NAMALWA (cell line): ENCODE measurements around the gene NMNAT2.
"Not testable (repeated sequence)": the region's sequence is repeated elsewhere in the genome, so short reads cannot be mapped to it uniquely, and the experiment has no call there.

Source experiments
- DNase-seq: peaks from one replicate; pipeline ENCODE4 v3.0.0-alpha.2; 2015; ENCODE audit warnings: low spot score

The NMNAT2 gene

DNA sequence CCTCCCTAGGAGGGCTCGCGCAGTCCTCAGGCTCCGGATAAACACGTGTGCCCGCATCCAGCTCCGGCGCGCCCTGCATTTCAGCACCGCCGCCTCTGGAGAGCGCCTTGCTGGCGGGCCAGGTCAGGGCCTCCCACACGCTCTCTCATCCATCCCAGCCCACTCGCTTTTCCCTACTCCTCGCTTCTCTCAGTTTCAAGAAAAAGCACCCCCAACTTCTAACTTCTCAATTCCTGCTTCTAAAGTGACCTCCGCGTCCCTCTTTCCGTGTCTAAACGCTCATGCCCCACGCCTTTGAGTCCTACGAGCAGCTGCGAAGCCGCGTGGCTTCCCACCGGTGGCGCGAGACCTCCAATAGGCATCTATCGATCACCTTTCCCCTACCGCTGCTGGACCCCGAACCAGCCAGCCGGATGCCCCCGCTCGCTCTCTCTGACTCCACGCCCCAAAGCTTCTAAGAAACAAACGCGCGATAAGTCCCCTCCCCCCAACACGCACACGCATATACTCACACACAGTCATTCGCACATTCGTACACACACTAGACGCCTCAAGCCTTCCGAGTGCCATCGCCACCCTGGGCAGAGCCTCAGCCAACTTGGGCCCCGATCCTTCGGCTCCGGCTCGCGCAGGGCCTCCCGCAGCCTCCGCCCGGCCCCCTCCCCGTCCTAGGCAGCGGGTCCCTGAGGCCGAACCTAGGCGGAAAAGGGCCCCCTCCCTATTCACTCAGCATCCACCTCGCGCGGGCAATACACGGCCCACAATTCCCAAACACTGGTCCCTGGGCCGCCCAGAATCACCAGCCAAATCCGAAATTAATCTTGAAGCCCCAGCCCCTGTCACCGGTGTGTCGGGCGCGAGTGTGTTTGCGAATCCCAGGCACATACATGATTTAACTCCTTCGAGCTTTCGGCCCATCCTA, 1.1 kb downstream of the NMNAT2 start:
- DNase-seq: no peak

DNA sequence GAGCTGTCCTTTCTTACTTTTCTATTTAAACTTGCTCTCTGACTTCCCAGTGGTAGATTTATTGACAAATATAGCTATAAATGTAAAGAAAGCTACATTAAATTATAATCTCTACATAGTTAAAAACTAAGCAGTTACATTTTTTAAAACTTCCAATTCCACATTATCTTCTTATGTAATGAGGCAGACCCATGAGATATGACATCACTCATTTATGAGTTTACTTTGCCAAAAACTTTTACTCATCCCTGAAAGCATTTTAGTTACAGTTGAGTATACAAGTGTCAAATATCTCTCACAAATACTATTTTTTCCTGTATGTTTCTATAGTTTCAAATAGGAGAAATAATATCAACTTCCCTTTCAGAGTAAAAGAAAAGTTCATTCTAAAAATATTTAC, 3.8 kb downstream of the NMNAT2 start:
- no peak for DNase-seq

DNA sequence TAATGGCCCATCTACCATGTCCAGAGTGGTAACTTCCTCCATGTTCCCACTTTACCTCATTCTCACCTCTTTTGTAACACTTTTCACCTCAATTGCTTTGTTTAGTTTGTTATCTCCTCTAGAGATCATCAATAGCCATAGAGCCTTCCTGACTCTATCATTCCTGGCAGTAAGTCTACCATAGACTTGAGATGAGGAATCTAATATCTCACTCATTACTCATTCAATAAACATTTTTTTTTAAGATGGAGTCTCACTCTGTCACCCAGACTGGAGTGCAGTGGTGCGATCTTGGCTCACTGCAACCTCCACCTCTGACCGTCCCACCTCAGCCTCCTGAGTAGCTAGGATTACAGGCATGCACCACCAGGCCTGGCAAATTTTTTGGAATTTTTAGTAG, 7.1 kb downstream of the NMNAT2 start:
- DNase-seq: no peak

DNA sequence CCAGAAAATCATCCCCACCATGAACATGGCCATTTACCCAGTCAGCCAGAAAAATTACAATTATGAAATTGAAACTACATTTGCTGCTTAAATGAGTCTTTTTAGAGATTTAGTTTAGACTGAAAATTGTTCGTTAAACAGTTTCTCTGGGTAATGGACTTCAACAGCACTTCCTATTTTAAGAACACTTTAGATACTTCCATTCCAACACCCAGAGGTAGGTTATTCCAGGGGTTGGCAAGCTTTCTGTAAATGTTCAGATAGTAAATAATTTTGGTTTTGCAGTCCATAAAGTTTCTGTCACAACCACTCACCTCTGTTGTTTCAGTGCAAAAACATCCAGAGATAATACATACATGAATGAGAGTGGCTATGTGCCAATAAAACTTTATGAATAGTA, 10.2 kb downstream of the NMNAT2 start:
- no peak for DNase-seq

DNA sequence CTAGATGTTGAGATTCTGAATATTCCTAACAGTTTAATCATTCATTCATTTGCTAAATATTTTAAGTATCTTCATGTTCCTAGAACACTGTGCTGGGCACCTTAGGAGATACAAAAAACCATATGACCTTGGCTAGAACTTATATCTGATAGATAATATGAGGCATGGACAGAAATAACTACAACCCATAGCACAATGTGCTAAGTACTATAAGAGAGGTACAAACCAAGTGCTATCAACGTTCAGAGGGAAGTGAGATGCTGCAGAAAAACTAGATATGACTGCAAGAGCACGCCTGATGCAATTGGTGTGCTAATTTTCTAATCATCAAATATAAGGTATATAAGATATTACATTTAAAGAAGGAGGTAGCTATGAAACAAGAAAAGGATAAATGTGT, 10.7 kb downstream of the NMNAT2 start:
- DNase-seq: no peak

DNA sequence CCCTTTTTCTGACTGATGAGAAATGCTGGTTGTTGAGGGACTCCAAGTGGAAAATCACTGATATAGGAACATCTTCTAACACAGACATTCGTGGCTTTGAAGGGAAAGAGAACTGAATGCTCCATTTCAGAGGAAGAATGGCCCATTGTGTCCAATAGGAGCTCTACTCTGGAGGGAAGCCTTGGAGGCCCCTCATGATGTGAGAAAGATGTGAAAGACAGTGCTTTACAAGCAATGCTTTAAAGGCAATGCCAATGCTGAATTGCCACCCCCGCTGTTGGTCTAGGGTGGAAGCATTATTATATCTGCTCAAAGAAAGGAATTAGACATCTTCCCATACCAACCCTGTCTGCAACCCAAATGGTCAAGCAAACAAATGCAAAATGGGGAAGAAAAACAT, 13.7 kb downstream of the NMNAT2 start:
- DNase-seq: no peak

DNA sequence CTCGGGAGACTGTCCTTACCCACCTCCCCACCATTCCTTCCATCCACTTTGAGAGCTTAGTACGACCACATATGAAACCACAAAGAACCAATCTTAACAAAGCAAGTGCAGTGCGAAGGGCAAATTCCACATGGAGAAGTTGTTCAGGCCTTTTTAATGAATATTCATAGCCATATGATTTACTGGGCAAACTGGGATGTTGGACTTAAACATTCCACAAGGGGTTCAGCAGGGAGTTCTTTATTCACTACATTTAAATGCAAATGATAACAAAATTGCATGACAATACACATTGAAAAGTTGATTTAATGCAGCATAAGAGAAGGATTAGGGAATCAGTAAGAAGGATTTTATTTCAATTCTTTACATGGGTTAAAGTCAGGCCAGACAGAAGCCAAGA, 14.7 kb downstream of the NMNAT2 start:
- DNase-seq: no peak

DNA sequence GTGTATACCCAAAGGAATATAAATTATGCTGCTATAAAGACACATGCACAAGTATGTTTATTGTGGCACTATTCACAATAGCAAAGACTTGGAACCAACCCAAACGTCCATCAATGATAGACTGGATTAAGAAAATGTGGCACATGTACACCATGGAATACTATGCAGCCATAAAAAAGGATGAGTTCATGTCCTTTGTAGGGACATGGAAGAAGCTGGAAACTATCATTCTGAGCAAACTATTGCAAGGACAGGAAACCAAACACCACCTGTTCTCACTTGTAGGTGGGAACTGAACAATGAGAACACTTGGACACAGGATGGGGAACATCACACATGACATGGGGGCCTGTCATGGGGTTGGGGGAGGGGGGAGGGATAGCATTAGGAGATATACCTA, 16.6 kb downstream of the NMNAT2 start:
- DNase-seq: not testable (repeated sequence)

DNA sequence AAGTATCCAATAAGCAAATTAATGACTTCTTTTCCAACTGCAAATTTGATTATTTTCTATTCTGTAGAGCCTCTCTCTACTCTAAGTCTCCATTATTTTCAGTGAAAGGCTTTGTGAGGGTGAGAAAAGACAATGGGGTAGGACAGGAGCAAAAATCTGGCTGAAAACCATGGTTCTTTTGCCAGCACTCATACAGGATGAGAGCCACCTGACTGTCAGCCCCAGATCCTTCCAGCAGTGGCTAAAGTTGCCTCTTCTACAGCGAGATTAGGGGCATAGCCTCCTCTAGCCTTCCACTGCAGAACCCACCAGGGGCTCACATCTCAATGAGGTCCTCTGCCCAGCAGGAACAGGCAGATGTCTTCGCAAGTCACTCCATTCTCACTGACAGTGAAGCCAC, 23.7 kb downstream of the NMNAT2 start:
- DNase-seq: no peak

DNA sequence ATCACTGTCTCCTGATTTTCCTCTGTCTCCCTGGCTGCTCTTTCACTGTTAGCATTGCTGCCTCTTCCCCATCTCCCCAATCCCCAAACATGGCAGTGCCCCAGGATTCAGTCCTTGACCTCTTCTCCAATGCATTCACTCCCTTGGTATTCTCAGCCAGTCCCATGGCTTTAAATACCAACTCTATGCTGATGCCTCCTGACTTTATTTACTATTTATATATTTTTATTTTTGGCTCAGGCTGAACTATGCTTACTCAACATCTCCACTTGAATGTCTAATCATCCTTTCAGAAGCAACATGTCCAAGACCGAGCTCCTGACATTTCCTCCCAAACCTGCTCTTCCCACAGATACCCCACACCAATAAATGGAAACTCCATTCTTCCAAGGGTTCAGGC, 26.3 kb downstream of the NMNAT2 start:
- no peak for DNase-seq

DNA sequence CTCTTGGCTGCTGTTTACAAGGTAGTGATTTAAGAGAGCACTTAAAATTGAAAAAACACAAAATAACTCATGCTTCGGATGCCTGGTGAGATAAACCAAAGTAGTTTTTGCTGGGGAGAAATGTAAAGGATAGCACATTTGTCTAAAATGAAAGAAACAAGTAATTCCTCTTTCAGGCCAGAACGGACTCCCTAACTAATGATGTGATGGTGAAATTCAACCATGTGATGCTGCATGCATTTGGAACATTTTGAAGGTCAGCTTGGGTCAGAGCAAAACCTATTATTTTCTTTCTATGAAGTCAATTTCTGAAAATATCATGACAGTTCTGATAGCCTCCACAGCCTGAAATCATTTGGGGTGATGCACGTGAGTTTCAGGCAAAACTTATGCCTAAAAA, 27.6 kb downstream of the NMNAT2 start:
- no peak for DNase-seq

DNA sequence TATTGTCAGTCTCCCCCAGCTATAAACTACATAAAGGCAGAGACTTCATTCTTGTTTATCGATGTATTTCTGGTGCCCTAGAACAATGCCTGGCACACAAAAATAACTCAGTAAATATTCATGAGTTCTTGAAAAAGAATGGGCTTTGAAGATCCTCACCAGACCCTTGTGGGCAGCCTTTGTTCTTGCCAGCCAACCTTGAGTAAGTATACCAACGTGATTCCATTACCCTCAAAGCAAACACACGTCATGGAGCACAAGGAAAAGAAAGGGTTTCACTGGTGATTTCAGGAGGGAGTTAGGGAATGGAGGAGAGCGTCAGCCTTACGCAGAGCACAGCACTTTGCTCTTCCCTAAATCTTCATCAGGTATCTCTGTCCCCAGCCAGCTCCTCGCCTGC, 29.4 kb downstream of the NMNAT2 start:
- no peak for DNase-seq

DNA sequence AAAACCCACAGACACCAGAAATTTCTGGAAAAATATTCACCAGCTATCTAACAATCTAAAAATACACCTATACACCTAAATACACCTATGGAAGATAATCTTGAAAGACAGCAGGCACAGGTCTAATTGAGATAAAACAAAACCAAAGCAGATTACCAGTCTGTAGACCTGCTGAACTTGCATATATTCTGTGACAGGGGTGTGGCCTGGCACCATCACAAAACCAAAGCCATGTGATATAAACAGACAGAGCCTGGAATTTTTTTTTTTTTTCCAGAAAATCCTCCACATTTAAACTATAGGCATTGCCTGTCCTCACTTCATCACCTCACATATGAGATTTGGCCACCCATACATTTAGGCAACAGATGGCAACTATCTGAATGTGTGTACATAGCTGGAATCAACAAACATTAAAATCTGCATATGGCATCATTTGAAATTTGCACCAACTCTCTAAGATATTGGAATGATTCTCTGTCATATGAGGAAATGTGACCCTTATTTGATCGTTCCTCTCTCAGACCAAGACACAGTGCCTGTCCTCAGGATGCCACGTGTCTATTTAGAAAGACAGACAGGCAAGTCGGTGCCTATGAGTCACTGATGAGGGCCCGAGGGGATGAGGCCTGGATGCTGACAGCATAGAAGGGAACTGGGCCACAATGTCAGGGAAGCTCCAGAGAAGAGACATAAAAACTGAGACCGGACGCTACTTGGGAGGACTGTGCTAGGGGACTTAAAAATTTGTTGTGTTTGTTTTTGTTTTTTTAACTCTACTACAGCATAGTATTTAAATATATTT, 32.6 kb downstream of the NMNAT2 start:
- DNase-seq: no peak

DNA sequence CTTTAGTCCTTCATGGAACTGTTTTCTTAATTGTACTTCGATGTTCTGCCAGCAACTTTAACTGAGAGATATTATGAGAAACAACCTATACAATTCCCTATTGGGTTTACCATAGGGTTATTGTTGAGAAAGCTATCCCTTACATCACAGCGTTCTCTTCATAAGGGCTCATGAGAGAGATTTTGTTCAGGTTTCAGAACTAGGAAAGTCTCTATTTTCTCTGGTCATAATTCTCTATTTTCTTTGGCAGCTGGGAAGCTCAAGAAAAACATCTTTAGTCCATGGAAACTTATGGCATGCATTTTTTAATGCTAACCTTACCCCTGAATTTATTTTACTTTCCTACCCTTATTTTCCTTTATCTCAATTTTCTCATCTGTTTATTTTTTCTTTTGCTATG, 38.2 kb downstream of the NMNAT2 start:
- no peak for DNase-seq

DNA sequence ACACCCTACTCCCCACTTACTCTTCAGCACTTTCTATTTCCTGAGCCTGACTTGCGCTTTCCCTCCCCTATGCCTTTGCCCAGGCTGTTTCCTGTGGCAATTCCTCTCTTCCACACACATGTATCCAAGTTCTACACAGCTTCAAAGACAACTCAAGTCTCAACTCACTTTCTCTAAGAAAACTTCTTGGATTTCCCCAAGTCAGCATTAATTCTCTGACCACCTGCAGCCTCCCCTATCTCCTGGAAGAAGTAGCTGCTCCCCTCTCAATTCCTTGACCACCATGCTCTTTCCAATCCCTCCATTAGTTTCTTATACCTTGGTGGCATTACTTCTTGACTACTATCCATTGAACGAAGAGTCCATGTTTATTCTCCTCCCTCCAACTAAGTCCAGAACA, 42.8 kb downstream of the NMNAT2 start:
- no peak for DNase-seq

DNA sequence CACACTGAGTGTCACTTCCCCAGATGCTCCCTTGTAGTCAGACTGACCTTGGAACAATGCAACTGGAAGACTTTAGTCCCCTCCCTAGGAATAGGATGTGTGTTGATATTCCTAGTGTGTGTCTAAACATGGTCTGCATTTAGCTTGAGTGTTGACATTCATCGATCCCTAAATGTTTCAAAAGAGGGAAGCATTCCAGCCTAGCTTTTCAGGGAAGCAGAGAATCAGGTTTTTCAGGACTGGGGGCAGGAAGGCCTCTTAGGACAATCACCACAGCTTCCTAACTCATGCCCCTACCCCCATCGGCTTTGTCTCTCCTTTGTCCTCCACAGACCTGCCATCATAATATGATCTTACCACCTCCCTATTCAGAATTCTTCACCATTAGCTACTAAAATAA, 43.4 kb downstream of the NMNAT2 start:
- no peak for DNase-seq

DNA sequence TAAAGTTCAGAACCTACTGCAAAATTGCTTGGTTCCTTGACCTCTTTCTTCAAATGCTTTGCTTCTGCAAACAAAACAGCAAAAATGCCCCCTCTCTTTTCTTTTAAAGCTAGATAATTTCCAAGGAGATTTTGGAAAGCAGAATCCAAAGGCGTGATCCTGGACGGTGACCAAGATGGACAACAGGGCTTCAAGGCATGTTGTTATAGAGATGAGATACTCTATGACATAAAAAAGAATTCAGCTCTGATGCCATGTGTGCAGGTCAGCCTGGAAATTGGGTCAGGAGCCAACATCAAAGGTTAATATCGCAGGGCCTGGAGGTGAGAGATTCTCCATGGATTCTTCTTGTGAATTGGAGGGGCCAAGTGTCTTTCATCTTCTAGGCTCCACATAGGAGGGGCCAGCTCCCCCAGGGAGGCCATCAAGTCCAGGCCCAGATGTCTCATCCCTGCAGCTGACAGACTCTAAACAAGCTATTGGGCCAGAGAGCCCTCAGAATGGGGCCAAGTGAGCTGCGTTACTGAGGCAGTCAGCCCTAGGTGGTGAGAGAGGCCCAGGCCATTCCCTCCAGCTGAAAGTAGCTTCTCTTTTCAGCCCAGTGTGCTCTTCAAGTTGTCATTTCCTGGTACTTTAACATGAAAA, 45.5 kb downstream of the NMNAT2 start:
- no peak for DNase-seq

DNA sequence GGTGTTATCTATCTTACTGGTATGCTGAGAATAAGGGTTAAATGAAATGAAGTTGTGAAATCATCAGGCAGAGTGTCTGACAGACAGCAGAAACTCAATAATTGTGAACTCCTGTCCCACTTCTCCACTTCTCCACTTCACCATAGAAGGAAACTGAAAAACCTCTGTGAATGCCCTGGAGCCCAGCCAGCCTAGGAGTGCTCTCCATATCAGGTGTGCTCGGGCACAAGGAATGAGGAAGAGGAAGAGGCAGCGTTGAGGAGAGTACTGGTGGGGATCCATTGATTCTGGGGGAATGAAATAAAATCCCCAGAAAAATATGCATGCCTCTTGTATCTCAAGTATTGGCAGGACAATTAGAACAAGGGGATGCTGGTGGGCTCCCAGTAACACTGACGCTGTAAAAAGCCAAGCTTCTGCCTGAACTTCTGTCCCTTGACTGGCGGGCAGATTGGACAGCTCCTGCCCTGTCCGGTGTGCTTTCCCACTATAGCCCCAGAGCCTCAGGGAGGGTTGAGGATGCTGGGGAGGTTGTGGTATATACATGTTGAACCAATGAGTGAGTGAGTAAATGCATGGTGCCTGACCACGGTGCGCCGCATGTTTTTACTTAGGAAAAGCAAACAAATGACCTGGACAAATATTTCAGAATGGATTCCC, 47.7 kb downstream of the NMNAT2 start:
- DNase-seq: no peak

DNA sequence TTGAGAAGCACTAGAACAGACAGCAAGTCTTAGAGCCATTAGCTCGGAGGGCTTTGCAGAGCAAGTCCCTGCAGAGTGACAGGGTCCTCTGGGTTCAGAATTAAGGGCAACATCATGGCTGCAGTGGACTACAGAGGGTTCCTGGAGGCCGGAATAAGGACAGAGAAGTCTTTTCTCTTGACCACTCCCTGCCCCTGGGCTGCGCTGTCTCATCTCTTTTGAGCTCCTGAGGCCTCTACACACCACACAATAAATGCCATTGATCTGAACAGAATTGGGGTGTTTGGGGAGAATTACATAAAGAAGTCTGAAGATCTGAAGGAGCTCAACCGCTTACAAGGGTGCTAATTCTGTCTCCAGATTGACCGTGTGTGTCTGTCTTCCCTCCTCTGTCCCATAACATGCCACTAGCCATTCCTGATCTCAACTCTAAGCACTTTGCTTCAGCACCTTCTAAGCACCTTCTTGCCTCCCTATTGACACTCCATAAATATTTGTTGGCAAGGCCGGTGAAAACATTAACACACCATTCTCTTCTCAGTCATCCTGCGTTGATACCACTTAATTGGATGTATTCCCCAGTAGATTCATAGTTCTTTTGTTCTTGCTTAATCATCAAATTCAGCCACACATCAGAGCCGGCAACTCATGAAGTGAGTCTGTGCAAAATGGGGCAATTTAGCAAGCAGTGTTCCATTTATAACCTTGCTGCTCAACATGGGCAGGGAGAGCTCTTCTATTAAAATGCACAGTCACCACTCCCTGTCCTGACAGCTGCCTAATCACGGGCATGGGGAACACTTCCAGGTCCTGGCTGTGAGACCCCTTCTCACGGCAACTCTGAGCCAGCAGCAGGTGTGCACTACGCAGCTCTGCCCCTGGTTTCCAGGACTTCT, 49.7 kb downstream of the NMNAT2 start:
- no peak for DNase-seq

DNA sequence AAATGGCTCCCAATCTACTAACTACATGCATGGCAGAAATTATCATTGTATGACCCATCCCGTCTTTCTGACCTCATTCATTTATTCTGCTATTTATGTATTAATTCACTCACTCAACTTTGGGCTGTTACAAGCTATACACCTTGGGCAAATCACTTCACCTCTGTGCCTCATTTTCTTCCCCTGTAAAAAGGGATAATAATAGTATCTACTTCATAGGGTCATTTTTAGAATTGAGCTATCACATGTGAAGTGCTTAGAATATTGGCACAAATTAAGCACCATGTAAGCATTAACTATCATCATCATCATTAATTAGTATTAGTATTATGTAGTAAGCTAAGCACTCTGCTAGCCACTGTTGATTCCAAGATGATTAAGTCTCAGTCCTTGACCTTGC, 52.1 kb downstream of the NMNAT2 start:
- DNase-seq: no peak

DNA sequence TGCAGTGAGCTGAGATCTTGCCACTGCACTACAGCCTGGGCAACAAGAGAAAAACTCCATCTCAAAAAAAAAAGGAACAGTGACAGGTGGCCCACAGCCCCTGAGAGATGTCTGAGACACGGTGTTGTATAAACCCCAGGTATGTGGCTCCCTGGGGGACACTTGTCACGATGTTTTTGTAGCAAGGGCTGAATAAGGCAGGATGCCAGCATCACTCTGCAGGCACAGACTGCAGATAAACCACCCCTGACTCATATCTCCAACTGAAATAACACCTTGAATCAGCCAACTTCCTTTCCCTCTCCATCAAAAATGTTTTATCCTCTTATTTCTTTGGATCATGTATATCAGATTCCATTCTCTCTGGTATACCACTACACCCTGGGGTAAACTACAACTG, 52.5 kb downstream of the NMNAT2 start:
- no peak for DNase-seq
